Measurements from ENCODE around the gene SYNJ2. TPM values are rescaled to one million over a fixed set of nuclear protein-coding genes. Genes with fewer than 3 reads are reported as not detected.

Gene SYNJ2
- total and polyA plus RNA-seq, 2 donors (not counting 3 experiments of a cell fraction or from before 2014, with no cell fraction given), result 35.1 to 78.2 TPM

DNA sequence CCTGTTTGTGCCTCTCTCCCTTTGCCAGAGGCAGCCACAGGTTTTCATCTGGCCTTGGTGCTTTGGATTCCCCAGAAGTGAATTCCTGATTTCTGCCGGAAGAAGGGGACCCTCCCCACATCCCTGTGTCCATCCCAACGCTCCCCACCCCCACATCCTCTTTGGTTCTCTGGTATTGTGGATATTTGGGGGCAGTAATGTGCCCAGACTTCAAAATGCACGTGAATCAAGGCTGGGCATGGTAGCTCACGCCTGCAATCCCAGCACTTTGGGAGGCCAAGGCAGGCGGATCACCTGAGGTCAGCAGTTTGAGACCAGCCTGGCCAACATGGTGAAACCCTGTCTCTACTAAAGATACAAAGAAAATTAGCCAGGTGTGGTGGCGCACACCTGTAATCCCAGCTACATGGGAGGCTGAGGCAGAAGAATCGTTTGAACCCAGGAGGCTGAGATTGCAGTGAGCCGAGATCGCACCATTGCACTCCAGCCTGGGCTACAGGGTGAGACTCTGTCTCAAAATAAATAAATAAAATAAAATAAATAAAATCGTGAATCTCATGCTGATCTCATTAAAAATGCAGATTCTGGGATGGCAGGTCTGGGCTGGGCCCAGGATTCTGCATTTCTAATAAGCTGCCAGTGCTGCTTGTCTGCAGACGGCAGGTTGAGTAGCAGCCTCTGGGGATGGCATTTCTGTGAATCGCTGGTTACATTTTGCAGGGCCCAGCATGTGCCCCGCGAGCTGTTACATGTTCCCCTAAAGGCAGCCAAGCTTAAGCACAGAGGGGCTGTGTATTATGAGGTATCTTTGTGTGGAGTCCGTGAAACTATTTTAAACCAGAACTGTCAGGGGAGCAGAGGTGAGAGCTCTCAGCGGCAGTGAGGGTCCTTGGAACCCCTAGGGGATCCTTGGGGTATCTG lies 49.0 kb downstream of the SYNJ2 start:
- intact Hi-C loops (cut with micrococcal nuclease) (loop anchor here (1.0 kb wide), 1 partner anchor 10 kb away; no protein-coding TSS in a partner anchor), dilution Hi-C loops (cut with MboI; ENCODE audit: extremely low pct_ligation_motif_present, low sequenced_read_pairs) (no loop called here)
- Histone ChIP-seq H3K4me2 (ENCODE audit: insufficient read depth, low read length) (no peak overlapping the region), H4K20me1 (replicated peaks; ENCODE audit: control insufficient read depth, extremely low read depth, insufficient read depth, low read length) (no peaks in the 10 kb centered on the region), H3K9me1 (replicated peaks; ENCODE audit: control insufficient read depth, extremely low read depth, insufficient read depth, low read length) (no peaks in the 10 kb centered on the region), H3K79me2 (ENCODE audit: control insufficient read depth, insufficient read depth, low read length) (peaks cover 37% of the 10 kb centered on the region), H2AFZ (ENCODE audit: low read depth, low read length) (no peak overlapping the region), H3K4me1 (ENCODE audit: control insufficient read depth, extremely low read depth, insufficient read depth, low read length) (peaks cover 38% of the 10 kb centered on the region), H3K27me3 (ENCODE audit: control insufficient read depth in 2 of 2, insufficient read depth in 2 of 2, low read length in 2 of 2) (no peaks in the 10 kb centered on the region), H3K36me3 (ENCODE audit: control insufficient read depth in 2 of 2, extremely low read depth in 1 of 2, insufficient read depth in 2 of 2, low read length in 2 of 2) (peaks cover 8 to 14% of the 10 kb centered on the region in 2 experiments), H3K9me3 (replicated peaks; ENCODE audit: control insufficient read depth, insufficient read depth, low read length) (no peaks in the 10 kb centered on the region), H3K4me3 (replicated peaks in 1 of 3; ENCODE audit: insufficient read depth in 1 of 3, low read depth in 1 of 3, low read length in 3 of 3) (no peak overlapping the region), H3K9ac (replicated peaks; ENCODE audit: extremely low read depth, insufficient read depth, low read length) (peak overlapping the region; percentile 27), H3K27ac (ENCODE audit: insufficient read depth, low read depth, low read length) (peak overlapping the region; percentile 78)
- ChIA-PET POLR2A (interaction anchor here (0.6 kb wide), 1 partner anchor 37 kb away, joined by 4 read pairs; no protein-coding TSS in a partner anchor), CTCF (interaction anchor here (1.1 to 2.9 kb wide), 7 partner anchors 9 to 47 kb away, joined by 3 to 17 read pairs (median 8); no protein-coding TSS in a partner anchor)
- no peak for DNase-seq (ENCODE audit: low read depth, low spot score)
- FAIRE-seq, result no peak
- no peak for TF ChIP-seq POLR2AphosphoS5 (IDR thresholded peaks at IDR 0.05; ENCODE audit: insufficient read depth, low read depth, low read length)
- no peak for TF ChIP-seq POLR2A (IDR thresholded peaks at IDR 0.05; ENCODE audit: low read depth, low read length)
- TF ChIP-seq, protein P1, sequence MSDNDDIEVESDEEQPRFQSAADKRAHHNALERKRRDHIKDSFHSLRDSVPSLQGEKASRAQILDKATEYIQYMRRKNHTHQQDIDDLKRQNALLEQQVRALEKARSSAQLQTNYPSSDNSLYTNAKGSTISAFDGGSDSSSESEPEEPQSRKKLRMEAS (IDR thresholded peaks at IDR 0.05; ENCODE audit: insufficient read depth, insufficient read length), result no peak
- TF ChIP-seq, protein P2, sequence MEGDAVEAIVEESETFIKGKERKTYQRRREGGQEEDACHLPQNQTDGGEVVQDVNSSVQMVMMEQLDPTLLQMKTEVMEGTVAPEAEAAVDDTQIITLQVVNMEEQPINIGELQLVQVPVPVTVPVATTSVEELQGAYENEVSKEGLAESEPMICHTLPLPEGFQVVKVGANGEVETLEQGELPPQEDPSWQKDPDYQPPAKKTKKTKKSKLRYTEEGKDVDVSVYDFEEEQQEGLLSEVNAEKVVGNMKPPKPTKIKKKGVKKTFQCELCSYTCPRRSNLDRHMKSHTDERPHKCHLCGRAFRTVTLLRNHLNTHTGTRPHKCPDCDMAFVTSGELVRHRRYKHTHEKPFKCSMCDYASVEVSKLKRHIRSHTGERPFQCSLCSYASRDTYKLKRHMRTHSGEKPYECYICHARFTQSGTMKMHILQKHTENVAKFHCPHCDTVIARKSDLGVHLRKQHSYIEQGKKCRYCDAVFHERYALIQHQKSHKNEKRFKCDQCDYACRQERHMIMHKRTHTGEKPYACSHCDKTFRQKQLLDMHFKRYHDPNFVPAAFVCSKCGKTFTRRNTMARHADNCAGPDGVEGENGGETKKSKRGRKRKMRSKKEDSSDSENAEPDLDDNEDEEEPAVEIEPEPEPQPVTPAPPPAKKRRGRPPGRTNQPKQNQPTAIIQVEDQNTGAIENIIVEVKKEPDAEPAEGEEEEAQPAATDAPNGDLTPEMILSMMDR (IDR thresholded peaks at IDR 0.05; ENCODE audit: extremely low read depth in 1 of 2, insufficient read depth in 1 of 2, low read depth in 1 of 2, low read length in 2 of 2), result no peak
- TF ChIP-seq GATA2 (IDR thresholded peaks at IDR 0.05; ENCODE audit: insufficient read depth, insufficient read length, low read depth, low read length), result no peak
- TF ChIP-seq MYC (IDR thresholded peaks at IDR 0.05; ENCODE audit: low read depth, low read length), result no peak
- TF ChIP-seq FOS (IDR thresholded peaks at IDR 0.05; ENCODE audit: borderline replicate concordance, insufficient read depth, low read length), result no peak
- BruUV-seq (replicated peaks), result TSS peak; percentile 49
